Type B pancreatic cell (in vitro differentiated cells): ENCODE measurements around the gene SCGB3A1. TPM values are rescaled to one million over a fixed set of nuclear protein-coding genes. Genes with fewer than 3 reads are reported as not detected.

Experiments
- DNase-seq: peaks from one replicate; pipeline ENCODE4 v3.0.0; 2021; ENCODE audit warnings: mixed read lengths; ENCODE audit not compliant: unreplicated experiment; ENCODE audit errors: extremely low spot score
- H3K27ac Mint-ChIP-seq: 2 replicates; pipeline ENCODE4 v1.8.0; 2021; ENCODE audit warnings: mild to moderate bottlenecking, mixed read lengths
- H3K27me3 Mint-ChIP-seq: 2 replicates; pipeline ENCODE4 v1.8.0; 2021; ENCODE audit warnings: mixed read lengths
- H3K36me3 Mint-ChIP-seq: 2 replicates; pipeline ENCODE4 v1.8.0; 2021; ENCODE audit warnings: mixed read lengths
- H3K4me1 Mint-ChIP-seq: one replicate; pipeline ENCODE4 v1.8.0; 2021; ENCODE audit warnings: mixed read lengths; ENCODE audit not compliant: unreplicated experiment
- H3K4me3 Mint-ChIP-seq: 2 replicates; pipeline ENCODE4 v1.8.0; 2021; ENCODE audit warnings: mild to moderate bottlenecking, mixed read lengths
- H3K9me3 Mint-ChIP-seq: 2 replicates; pipeline ENCODE4 v1.8.0; 2021; ENCODE audit warnings: mixed read lengths
- CTCF ChIP-seq: fragments of 200-600 bp; sonication (generic); conservative IDR thresholded peaks from 2 replicates; pipeline ENCODE4 v1.5.0; 2021; ENCODE audit warnings: antibody characterized with exemption, mild to moderate bottlenecking
- total RNA-seq: library from RNA; stranded (reverse); gene quantifications from 2 replicates; pipeline ENCODE4 v1.2.1, GENCODE V29; 2021; ENCODE audit warnings: low replicate concordance

The SCGB3A1 gene
- total RNA-seq, 1 donor from 2014 or later: not detected

- Mint-ChIP-seq H3K27me3 (peaks cover 51% of the 10 kb centered on the region), H3K4me3 (no peak overlapping the region), H3K36me3 (no peaks in the 10 kb centered on the region), H3K27ac (no peak overlapping the region), H3K9me3 (peaks cover 14% of the 10 kb centered on the region), H3K4me1 (peaks cover 5% of the 10 kb centered on the region)
- DNase-seq: no peak
- TF ChIP-seq CTCF: no peak
Observed at GRCh38 chr5:180586870-180587269, 4.4 kb downstream of the SCGB3A1 start.

DNA sequence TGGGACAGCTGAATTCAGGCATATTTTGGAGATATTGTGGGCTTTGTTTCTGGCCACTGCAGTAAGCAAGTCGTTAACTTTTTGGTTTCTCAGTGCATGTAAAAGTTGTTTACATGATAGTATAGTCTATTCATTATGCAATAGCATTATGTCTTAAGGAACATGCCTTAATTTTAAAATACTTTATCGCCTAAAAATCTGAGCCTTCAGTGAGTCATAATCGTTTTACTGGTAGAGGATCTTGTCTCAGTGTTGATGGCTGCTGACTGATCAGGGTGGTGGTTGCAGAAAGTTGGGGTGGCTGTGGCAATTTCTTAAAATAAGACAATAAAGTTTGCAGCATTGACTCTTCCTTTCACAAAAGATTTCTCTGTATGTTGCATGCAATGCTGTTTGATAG is 5.1 kb downstream of the SCGB3A1 start:
- peaks cover 50% of the 10 kb centered on the region for H3K27me3 Mint-ChIP-seq
- H3K36me3 Mint-ChIP-seq: no peaks in the 10 kb centered on the region
- peaks cover 5% of the 10 kb centered on the region for H3K4me1 Mint-ChIP-seq
- H3K4me3 Mint-ChIP-seq: no peak overlapping the region
- no peak for DNase-seq
- no peak overlapping the region for H3K27ac Mint-ChIP-seq
- no peak for TF ChIP-seq CTCF
- H3K9me3 Mint-ChIP-seq: peaks cover 14% of the 10 kb centered on the region

DNA sequence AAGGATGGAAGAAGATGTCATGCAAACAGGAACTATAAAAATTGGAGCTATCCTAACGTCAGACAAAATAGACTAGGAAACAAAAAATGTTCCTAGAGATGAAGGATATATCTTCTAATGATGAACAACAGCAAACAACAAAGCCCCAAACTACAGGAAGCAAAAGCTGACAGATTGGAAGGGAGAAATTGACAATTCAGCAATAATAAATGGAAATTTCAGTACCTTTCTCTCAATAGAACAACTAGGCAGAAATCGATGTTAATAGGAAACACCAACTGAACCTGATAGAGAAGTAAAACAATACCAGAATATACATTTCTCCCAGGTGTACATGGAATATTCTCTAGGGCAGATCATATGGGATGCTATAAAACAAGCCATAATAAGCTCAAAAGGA is 7.6 kb downstream of the SCGB3A1 start:
- H3K27ac Mint-ChIP-seq: no peak overlapping the region
- H3K4me1 Mint-ChIP-seq: no peaks in the 10 kb centered on the region
- H3K4me3 Mint-ChIP-seq: no peak overlapping the region
- TF ChIP-seq CTCF: no peak
- peaks cover 37% of the 10 kb centered on the region for H3K27me3 Mint-ChIP-seq
- DNase-seq: no peak
- H3K9me3 Mint-ChIP-seq: peaks cover 14% of the 10 kb centered on the region
- H3K36me3 Mint-ChIP-seq: no peaks in the 10 kb centered on the region

- TF ChIP-seq CTCF: no peak
- peaks cover 24% of the 10 kb centered on the region for H3K36me3 Mint-ChIP-seq
- no peak for DNase-seq
- H3K27me3 Mint-ChIP-seq: peaks cover 11% of the 10 kb centered on the region
- H3K9me3 Mint-ChIP-seq: peaks cover 8% of the 10 kb centered on the region
- no peak overlapping the region for H3K4me3 Mint-ChIP-seq
- H3K27ac Mint-ChIP-seq: no peak overlapping the region
- no peaks in the 10 kb centered on the region for H3K4me1 Mint-ChIP-seq
Observed at GRCh38 chr5:180580681-180581080, 10.6 kb downstream of the SCGB3A1 start.

GRCh38 chr5:180575571-180575970 is 15.7 kb downstream of the SCGB3A1 start:
- H3K4me3 Mint-ChIP-seq: no peak overlapping the region
- no peaks in the 10 kb centered on the region for H3K4me1 Mint-ChIP-seq
- no peaks in the 10 kb centered on the region for H3K9me3 Mint-ChIP-seq
- H3K27ac Mint-ChIP-seq: no peak overlapping the region
- no peak for TF ChIP-seq CTCF
- H3K27me3 Mint-ChIP-seq: no peaks in the 10 kb centered on the region
- H3K36me3 Mint-ChIP-seq: peaks cover 46% of the 10 kb centered on the region
- DNase-seq: no peak

DNA sequence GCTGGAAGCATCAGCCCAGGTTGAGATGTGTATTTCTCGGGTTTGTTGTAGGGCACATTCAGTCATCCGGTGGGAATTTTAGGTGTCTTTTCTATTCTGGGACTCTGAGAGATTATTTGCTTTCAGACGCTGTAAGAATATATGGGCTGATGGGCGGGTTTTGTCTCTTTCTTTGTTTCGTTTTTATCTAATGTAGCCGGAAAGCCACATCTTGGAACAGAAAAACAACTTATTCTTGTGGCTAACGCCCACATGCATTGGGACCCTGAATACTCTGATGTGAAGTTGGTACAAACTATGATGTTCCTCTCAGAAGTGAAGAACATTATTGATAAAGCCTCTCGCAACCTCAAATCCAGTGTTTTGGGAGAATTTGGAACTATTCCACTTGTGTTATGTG is 22.4 kb downstream of the SCGB3A1 start:
- no peaks in the 10 kb centered on the region for H3K9me3 Mint-ChIP-seq
- peaks cover 38% of the 10 kb centered on the region for H3K36me3 Mint-ChIP-seq
- no peak for DNase-seq
- H3K4me1 Mint-ChIP-seq: no peaks in the 10 kb centered on the region
- no peak overlapping the region for H3K4me3 Mint-ChIP-seq
- no peak for TF ChIP-seq CTCF
- no peak overlapping the region for H3K27ac Mint-ChIP-seq
- H3K27me3 Mint-ChIP-seq: no peaks in the 10 kb centered on the region
